ENCODE data around the gene MTMR12. TPM values are rescaled to one million over a fixed set of nuclear protein-coding genes. Genes with fewer than 3 reads are reported as not detected.

Gene MTMR12
- total and polyA plus RNA-seq, 2 of the 8 experiments (the other 6 are each of a cell fraction or from before 2014, with no cell fraction given) = 19.1 to 59.3 TPM

GRCh38 chr5:32325062-32325461, 12.3 kb upstream of the MTMR12 start:
- H3K56ac ChIP-seq (replicated peaks; ENCODE audit: insufficient read length, low read depth, low read length) = no peak overlapping the region
- H3K4ac ChIP-seq (replicated peaks; ENCODE audit: insufficient read length, low read depth, low read length) = no peak overlapping the region
- H2BK12ac ChIP-seq (ENCODE audit: low read depth, low read length) = no peak overlapping the region
- no peak overlapping the region for H2AK5ac ChIP-seq (ENCODE audit: low read depth, low read length)
- H2BK20ac ChIP-seq (ENCODE audit: low read length) = no peak overlapping the region
- ChIA-PET POLR2A (ENCODE audit: partially characterized antibody) (no interaction called here), CTCF (ENCODE audit: partially characterized antibody) (interaction anchor here (0.7 to 8.0 kb wide), 3 partner anchors 49 to 244 kb away, joined by 3 to 117 read pairs (median 3); no protein-coding TSS in a partner anchor)
- H4K5ac ChIP-seq (ENCODE audit: insufficient read length, low read depth, low read length) = no peak overlapping the region
- no peaks in the 10 kb centered on the region for H3K79me1 ChIP-seq (ENCODE audit: low read depth, low read length)
- no peak overlapping the region for H2BK15ac ChIP-seq (ENCODE audit: low read length)
- FAIRE-seq (no peak), DNase-seq (ENCODE audit: low read depth in 1 of 2, low spot score in 2 of 2) (no peak)
- no peak overlapping the region for H4K91ac ChIP-seq (replicated peaks; ENCODE audit: insufficient read length, low read length)
- no peak overlapping the region for H2AFZ ChIP-seq (ENCODE audit: low read length)
- H3K4me2 ChIP-seq (ENCODE audit: insufficient read depth in 1 of 2, low read depth in 2 of 2, low read length in 2 of 2) = no peak overlapping the region
- no peaks in the 10 kb centered on the region; a peak in 1 of 7 replicates for H3K4me1 ChIP-seq (replicated peaks in 1 of 4; ENCODE audit: control insufficient read depth in 3 of 4, insufficient read depth in 4 of 4, low read length in 3 of 4)
- H4K20me1 ChIP-seq (replicated peaks in 1 of 2; ENCODE audit: control insufficient read depth in 1 of 2, insufficient read depth in 2 of 2, low read length in 2 of 2) = no peaks in the 10 kb centered on the region
- H3K23ac ChIP-seq (ENCODE audit: insufficient read length) = no peak overlapping the region
- H4K8ac ChIP-seq (ENCODE audit: extremely low read depth, insufficient read depth, low read length) = no peak overlapping the region
- no peaks in the 10 kb centered on the region for H3K23me2 ChIP-seq (ENCODE audit: low read depth, low read length)
- no peak overlapping the region for H3K9ac ChIP-seq (replicated peaks in 1 of 4; ENCODE audit: extremely low read depth in 1 of 4, low read depth in 3 of 4, low read length in 3 of 4)
- no peak overlapping the region for H2BK120ac ChIP-seq (replicated peaks; ENCODE audit: low read depth, low read length)
- H3K4me3 ChIP-seq (ENCODE audit: extremely low read depth in 1 of 4, insufficient read depth in 2 of 4, low read depth in 3 of 4, low read length in 4 of 4) = no peak overlapping the region
- H3K27ac ChIP-seq (ENCODE audit: low read depth, low read length) = no peak overlapping the region
- H3K36me3 ChIP-seq (ENCODE audit: control insufficient read depth in 2 of 4, insufficient read depth in 4 of 4, low read length in 3 of 4) = no peaks in the 10 kb centered on the region
- H3K79me2 ChIP-seq (ENCODE audit: control insufficient read depth in 1 of 2, insufficient read depth in 2 of 2, low read length in 2 of 2) = no peaks in the 10 kb centered on the region
- 92% methylated on average over 3 of the region's 3 CpGs; no CpG with 5 or more reads in 1 of the 2 experiments for WGBS, 2 experiments (ENCODE audit: extremely low coverage in 1 of 2, insufficient coverage in 1 of 2, insufficient read length in 1 of 2, insufficient replicate concordance in 2 of 2, low coverage in 1 of 2, low lambda C conversion rate in 2 of 2, missing lambda C conversion rate in 1 of 2)
- no peak overlapping the region for H2BK5ac ChIP-seq (ENCODE audit: low read depth, low read length)
- no peak overlapping the region for H3K18ac ChIP-seq (ENCODE audit: extremely low read depth, low read length)
- TF ChIP-seq CBX8 (IDR thresholded peaks at IDR 0.05; ENCODE audit: borderline replicate concordance, low read depth, low read length) = no peak
- no peak for TF ChIP-seq RBBP5 (IDR thresholded peaks at IDR 0.05; ENCODE audit: borderline replicate concordance, low read depth, low read length)
- no peak for TF ChIP-seq EGR1 (IDR thresholded peaks at IDR 0.05; ENCODE audit: borderline replicate concordance, low read depth, low read length)
- no peak for TF ChIP-seq EP300 (IDR thresholded peaks at IDR 0.05; ENCODE audit: borderline replicate concordance in 1 of 2, low read depth in 2 of 2, low read length in 2 of 2)
- TF ChIP-seq RFX5 (IDR thresholded peaks at IDR 0.05; ENCODE audit: borderline replicate concordance, low read depth, low read length) = no peak
- no peak for TF ChIP-seq MAX (IDR thresholded peaks at IDR 0.05)
- TF ChIP-seq SP2 (IDR thresholded peaks at IDR 0.05; ENCODE audit: low read length) = no peak
- no peak for TF ChIP-seq JUN (IDR thresholded peaks at IDR 0.05; ENCODE audit: low read depth, low read length)
- TF ChIP-seq HDAC2 (IDR thresholded peaks at IDR 0.05; ENCODE audit: borderline replicate concordance in 1 of 2, low read depth in 2 of 2, low read length in 2 of 2) = no peak
- no peak for TF ChIP-seq MAFK (IDR thresholded peaks at IDR 0.05; ENCODE audit: low read depth, low read length)
- no peak overlapping the region for H3K14ac ChIP-seq (ENCODE audit: insufficient read length)
- H3K27me3 ChIP-seq (replicated peaks in 1 of 4; ENCODE audit: control insufficient read depth in 3 of 4, extremely low read depth in 1 of 4, insufficient read depth in 3 of 4, low read length in 3 of 4) = no peaks in the 10 kb centered on the region
- H3K9me3 ChIP-seq (ENCODE audit: insufficient read depth in 2 of 2, low read depth in 1 of 2, low read length in 1 of 2) = peaks cover 0 to 4% of the 10 kb centered on the region in 2 experiments; a peak in 1 of 4 replicates

Data from H1 (cell line).